Measurements from ENCODE around the gene VCAN. TPM values are rescaled to one million over a fixed set of nuclear protein-coding genes. Genes with fewer than 3 reads are reported as not detected.
"Not testable (repeated sequence)": the region's sequence is repeated elsewhere in the genome, so short reads cannot be mapped to it uniquely, and the experiment has no call there.

VCAN gene
- total and polyA plus RNA-seq, 2 of the 8 experiments (the other 6 are each of a cell fraction or from before 2014, with no cell fraction given), result 146 to 404 TPM

- TF ChIP-seq SIRT6 (IDR thresholded peaks at IDR 0.05; ENCODE audit: low read length), result no peak
These were observed 35.3 kb upstream of the VCAN start (continued) for GRCh38 chr5:83436276-83436675.

- H2AFZ ChIP-seq (ENCODE audit: low read length); H2BK5ac ChIP-seq (ENCODE audit: low read depth, low read length); H3K36me3 ChIP-seq (ENCODE audit: control insufficient read depth in 2 of 4, insufficient read depth in 4 of 4, low read length in 3 of 4); H3K23ac ChIP-seq (ENCODE audit: insufficient read length); H3K4me2 ChIP-seq (ENCODE audit: insufficient read depth in 1 of 2, low read depth in 2 of 2, low read length in 2 of 2); H3K79me2 ChIP-seq (ENCODE audit: control insufficient read depth in 1 of 2, insufficient read depth in 2 of 2, low read length in 2 of 2); H4K91ac ChIP-seq (replicated peaks; ENCODE audit: insufficient read length, low read length); H3K4me3 ChIP-seq (ENCODE audit: extremely low read depth in 1 of 4, insufficient read depth in 2 of 4, low read depth in 3 of 4, low read length in 4 of 4); H3K9ac ChIP-seq (replicated peaks in 1 of 4; ENCODE audit: extremely low read depth in 1 of 4, low read depth in 3 of 4, low read length in 3 of 4); DNase-seq (ENCODE audit: low read depth in 1 of 2, low spot score in 2 of 2); H3K23me2 ChIP-seq (ENCODE audit: low read depth, low read length); H3K27me3 ChIP-seq (replicated peaks in 1 of 4; ENCODE audit: control insufficient read depth in 3 of 4, extremely low read depth in 1 of 4, insufficient read depth in 3 of 4, low read length in 3 of 4); H2AK5ac ChIP-seq (ENCODE audit: low read depth, low read length); H4K5ac ChIP-seq (ENCODE audit: insufficient read length, low read depth, low read length); H4K8ac ChIP-seq (ENCODE audit: extremely low read depth, insufficient read depth, low read length); H3K56ac ChIP-seq (replicated peaks; ENCODE audit: insufficient read length, low read depth, low read length); H3K14ac ChIP-seq (ENCODE audit: insufficient read length); H2BK120ac ChIP-seq (replicated peaks; ENCODE audit: low read depth, low read length); H4K20me1 ChIP-seq (replicated peaks in 1 of 2; ENCODE audit: control insufficient read depth in 1 of 2, insufficient read depth in 2 of 2, low read length in 2 of 2); H3K4ac ChIP-seq (replicated peaks; ENCODE audit: insufficient read length, low read depth, low read length); H2BK15ac ChIP-seq (ENCODE audit: low read length); H3K27ac ChIP-seq (ENCODE audit: low read depth, low read length); FAIRE-seq; H3K79me1 ChIP-seq (ENCODE audit: low read depth, low read length); H3K4me1 ChIP-seq (replicated peaks in 1 of 4; ENCODE audit: control insufficient read depth in 3 of 4, insufficient read depth in 4 of 4, low read length in 3 of 4); H2BK12ac ChIP-seq (ENCODE audit: low read depth, low read length); H3K18ac ChIP-seq (ENCODE audit: extremely low read depth, low read length); H3K9me3 ChIP-seq (ENCODE audit: insufficient read depth in 2 of 2, low read depth in 1 of 2, low read length in 1 of 2); H2BK20ac ChIP-seq (ENCODE audit: low read length); POLR2A ChIA-PET (ENCODE audit: partially characterized antibody): not testable (repeated sequence)
- 97% methylated on average over 17 of the region's 17 CpGs; no CpG with 5 or more reads in 1 of the 2 experiments for WGBS, 2 experiments (ENCODE audit: extremely low coverage in 1 of 2, insufficient coverage in 1 of 2, insufficient read length in 1 of 2, insufficient replicate concordance in 2 of 2, low coverage in 1 of 2, low lambda C conversion rate in 2 of 2, missing lambda C conversion rate in 1 of 2)
- CTCF ChIA-PET (ENCODE audit: partially characterized antibody), result interaction anchor here (2.1 kb wide), 1 partner anchor 9 kb away, joined by 5 read pairs; no protein-coding TSS in a partner anchor
These were observed 33.8 kb upstream of the VCAN start for GRCh38 chr5:83437697-83438096.

Measured in H1 (cell line).